ENCODE results near the gene MYO1F. TPM values are rescaled to one million over a fixed set of nuclear protein-coding genes. Genes with fewer than 3 reads are reported as not detected.

MYO1F gene
- total and polyA plus RNA-seq, 12 donors, result 1.7 to 62.5 (median 19.4) TPM

DNA sequence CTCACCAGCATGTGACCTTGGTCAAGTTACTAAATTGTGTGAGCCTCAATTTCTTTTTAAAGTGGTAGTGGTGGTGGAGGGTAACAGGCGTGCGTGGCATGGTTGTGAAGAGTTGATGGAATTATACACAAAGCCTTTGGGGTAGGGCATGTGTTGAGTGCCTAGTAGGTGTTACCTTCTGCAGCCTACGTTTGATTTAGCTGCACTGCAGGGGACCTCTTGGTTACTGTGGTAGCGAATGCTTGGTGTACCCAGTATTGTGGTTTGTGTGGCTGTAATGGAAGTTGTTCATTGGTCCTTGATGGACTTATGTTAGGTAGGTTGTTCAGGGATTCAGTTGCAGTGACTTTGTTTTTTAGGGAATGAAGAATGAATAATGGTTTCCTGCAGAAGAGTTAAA is 99.4 kb downstream of the MYO1F start:
- no peaks in the 10 kb centered on the region for H3K27me3 ChIP-seq
- no peaks in the 10 kb centered on the region for H3K9me3 ChIP-seq (replicated peaks in 1 of 3)
- DNase-seq, result no peak
- H3K4me1 ChIP-seq (replicated peaks in 1 of 2), result peaks cover 9 to 30% of the 10 kb centered on the region in 2 donors
- peaks cover 0 to 76% of the 10 kb centered on the region in 2 donors for H3K36me3 ChIP-seq (replicated peaks in 1 of 2)
- TF ChIP-seq, protein P1, sequence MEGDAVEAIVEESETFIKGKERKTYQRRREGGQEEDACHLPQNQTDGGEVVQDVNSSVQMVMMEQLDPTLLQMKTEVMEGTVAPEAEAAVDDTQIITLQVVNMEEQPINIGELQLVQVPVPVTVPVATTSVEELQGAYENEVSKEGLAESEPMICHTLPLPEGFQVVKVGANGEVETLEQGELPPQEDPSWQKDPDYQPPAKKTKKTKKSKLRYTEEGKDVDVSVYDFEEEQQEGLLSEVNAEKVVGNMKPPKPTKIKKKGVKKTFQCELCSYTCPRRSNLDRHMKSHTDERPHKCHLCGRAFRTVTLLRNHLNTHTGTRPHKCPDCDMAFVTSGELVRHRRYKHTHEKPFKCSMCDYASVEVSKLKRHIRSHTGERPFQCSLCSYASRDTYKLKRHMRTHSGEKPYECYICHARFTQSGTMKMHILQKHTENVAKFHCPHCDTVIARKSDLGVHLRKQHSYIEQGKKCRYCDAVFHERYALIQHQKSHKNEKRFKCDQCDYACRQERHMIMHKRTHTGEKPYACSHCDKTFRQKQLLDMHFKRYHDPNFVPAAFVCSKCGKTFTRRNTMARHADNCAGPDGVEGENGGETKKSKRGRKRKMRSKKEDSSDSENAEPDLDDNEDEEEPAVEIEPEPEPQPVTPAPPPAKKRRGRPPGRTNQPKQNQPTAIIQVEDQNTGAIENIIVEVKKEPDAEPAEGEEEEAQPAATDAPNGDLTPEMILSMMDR (IDR thresholded peaks at IDR 0.05), result no peak
- no peak for TF ChIP-seq POLR2A (IDR thresholded peaks at IDR 0.05)
- WGBS, 4 donors, result 78 to 84% (median 82%) methylated on average over 4 of the region's 4 CpGs
- H3K27ac ChIP-seq, result no peak overlapping the region
- no peak overlapping the region for H3K4me3 ChIP-seq
- intact Hi-C loops (cut with DNase I), result no loop called here

DNA sequence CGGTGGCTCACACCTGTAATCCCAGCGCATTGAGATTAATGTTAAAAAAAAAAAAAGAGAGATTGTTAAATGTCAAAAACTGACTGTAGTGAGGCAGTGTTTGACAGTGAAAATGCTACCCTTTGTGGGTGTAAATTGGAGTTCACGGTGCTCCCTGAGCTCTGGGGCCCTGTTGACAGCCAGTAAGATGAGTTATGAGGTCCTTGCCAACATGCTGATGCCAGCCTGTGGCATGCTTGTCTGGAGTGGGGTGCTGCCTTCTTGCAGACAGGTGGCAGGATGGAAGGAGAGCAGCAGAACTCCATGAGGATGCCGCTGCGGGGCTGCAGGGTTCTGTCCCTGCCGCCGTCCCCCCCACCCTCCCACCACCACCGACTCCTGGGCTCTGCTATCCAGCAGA is 100.7 kb downstream of the MYO1F start:
- H3K27ac ChIP-seq, result no peak overlapping the region
- H3K27me3 ChIP-seq, result no peaks in the 10 kb centered on the region
- intact Hi-C loops (cut with DNase I), result no loop called here
- WGBS, 4 donors, result 64 to 87% (median 79%) methylated on average over 3 to 8 of the region's 8 CpGs
- no peak overlapping the region for H3K4me3 ChIP-seq
- no peaks in the 10 kb centered on the region for H3K9me3 ChIP-seq (replicated peaks in 1 of 3)
- H3K4me1 ChIP-seq (replicated peaks in 1 of 2), result peaks cover 19 to 43% of the 10 kb centered on the region in 2 donors
- no peak for TF ChIP-seq POLR2A (IDR thresholded peaks at IDR 0.05)
- TF ChIP-seq, protein P1 (IDR thresholded peaks at IDR 0.05), result no peak
- peaks cover 0 to 82% of the 10 kb centered on the region in 2 donors for H3K36me3 ChIP-seq (replicated peaks in 1 of 2)
- peak in 1 of 7 donors; percentile 13 for DNase-seq

DNA sequence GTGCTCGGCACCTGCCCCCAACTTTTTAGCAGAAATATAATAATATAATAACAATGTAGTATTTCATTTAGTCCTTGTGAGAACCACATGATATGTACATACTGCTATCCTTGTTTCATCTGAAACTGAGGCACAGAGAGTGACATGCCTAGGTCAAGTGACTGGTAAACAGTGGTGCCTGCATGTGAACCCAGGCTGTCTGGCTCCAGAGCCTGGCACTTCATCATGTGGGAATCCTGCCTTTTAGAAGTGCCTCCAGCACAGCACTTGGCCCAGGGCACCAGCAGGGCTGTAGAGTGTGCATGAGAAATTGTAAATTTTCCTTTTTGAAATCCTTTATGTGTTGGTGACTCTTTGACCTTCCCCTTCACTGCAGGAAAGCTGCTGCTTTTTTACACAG is 102.2 kb downstream of the MYO1F start:
- no peak overlapping the region for H3K4me3 ChIP-seq
- no peak for TF ChIP-seq POLR2A (IDR thresholded peaks at IDR 0.05)
- DNase-seq, result no peak

DNA sequence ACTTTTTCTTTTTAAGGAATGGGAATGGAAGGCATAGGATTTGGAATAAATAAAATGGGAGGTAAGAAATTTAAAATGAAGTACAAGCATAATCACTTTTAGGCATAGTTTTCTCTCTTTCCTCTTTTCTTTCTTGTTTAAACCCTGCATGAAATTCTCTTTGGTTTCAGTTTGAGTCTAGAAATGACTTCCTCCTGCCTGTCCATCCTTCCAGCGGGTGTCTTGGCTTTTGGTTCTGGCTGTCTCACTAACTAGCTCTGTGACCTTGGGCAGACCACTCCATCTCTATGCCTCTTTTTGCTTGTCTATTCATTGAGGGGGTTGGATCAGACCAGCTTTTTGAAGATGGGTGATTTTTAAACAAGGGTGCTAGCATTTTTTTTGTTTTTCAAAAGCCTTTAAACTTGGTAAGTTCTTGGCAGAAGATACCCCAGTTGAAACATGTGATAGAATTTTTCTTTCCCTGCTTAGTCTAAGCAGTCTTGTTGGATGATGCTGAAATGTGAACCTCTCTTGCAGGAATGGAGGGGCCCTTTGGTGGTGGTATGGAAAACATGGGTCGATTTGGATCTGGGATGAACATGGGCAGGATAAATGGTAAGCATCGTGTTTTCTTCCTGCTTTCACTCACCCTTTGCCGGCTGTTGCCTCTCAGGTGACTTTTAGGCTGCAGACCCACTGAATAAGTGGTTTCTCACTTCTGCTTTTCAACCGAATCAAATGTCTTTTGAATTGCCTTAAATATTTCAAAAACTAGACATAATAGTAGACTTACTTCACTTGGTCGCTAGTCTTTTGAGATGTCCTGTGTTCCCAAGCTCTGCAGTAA is 103.4 kb downstream of the MYO1F start:
- no peak overlapping the region for H3K27ac ChIP-seq
- 70 to 78% (median 72%) methylated on average over 6 of the region's 6 CpGs for WGBS, 4 donors
- no peak overlapping the region for H3K4me3 ChIP-seq
- peaks cover 32 to 56% of the 10 kb centered on the region in 2 donors for H3K4me1 ChIP-seq (replicated peaks in 1 of 2)
- H3K27me3 ChIP-seq, result no peaks in the 10 kb centered on the region
- TF ChIP-seq, protein P1 (IDR thresholded peaks at IDR 0.05), result no peak
- TF ChIP-seq POLR2A (IDR thresholded peaks at IDR 0.05), result no peak
- H3K9me3 ChIP-seq (replicated peaks in 1 of 3), result no peaks in the 10 kb centered on the region
- DNase-seq, result no peak
- intact Hi-C loops (cut with DNase I), result no loop called here
- H3K36me3 ChIP-seq (replicated peaks in 1 of 2), result peaks cover 0 to 95% of the 10 kb centered on the region in 2 donors

More for the DNA sequence above, 102.2 kb downstream of the MYO1F start:
- no peaks in the 10 kb centered on the region for H3K9me3 ChIP-seq (replicated peaks in 1 of 3)
- H3K4me1 ChIP-seq (replicated peaks in 1 of 2), result peaks cover 32 to 50% of the 10 kb centered on the region in 2 donors
- 83 to 100% (median 92%) methylated on average over 1 of the region's 1 CpG for WGBS, 4 donors
- no peaks in the 10 kb centered on the region for H3K27me3 ChIP-seq
- peaks cover 0 to 90% of the 10 kb centered on the region in 2 donors for H3K36me3 ChIP-seq (replicated peaks in 1 of 2)
- H3K27ac ChIP-seq, result no peak overlapping the region
- intact Hi-C loops (cut with DNase I), result no loop called here

Other genes with a start within 250 kb of the MYO1F start
- 10 to 100 TPM in 7 of 9 donors, 1 to 10 TPM in 2; 6.8 to 27.7 (median 16.4) TPM for gene KANK3, start 234.2 kb downstream of the MYO1F start, total RNA-seq
- 10 to 100 TPM in 2 of 3 donors, under 1 TPM in 1; 0.38 to 27.8 (median 23.6) TPM for gene KANK3, start 234.2 kb downstream of the MYO1F start, polyA plus RNA-seq
- 100 to 1,000 TPM in 2 of 9 donors, 10 to 100 TPM in 5, 1 to 10 TPM in 1, under 1 TPM in 1; 0.33 to 141 (median 23.3) TPM for gene ANGPTL4, start 213.3 kb downstream of the MYO1F start, total RNA-seq
- gene ANGPTL4, start 213.3 kb downstream of the MYO1F start, polyA plus RNA-seq, result 10 to 100 TPM in 2 of 3 donors, 1 to 10 TPM in 1; 4.9 to 54.0 (median 46.8) TPM
- 100 to 1,000 TPM in 3 of 9 donors, 10 to 100 TPM in 6; 10.7 to 155 (median 79.5) TPM for gene RAB11B, start 187.1 kb downstream of the MYO1F start, total RNA-seq
- 100 to 1,000 TPM in 1 of 3 donors, 10 to 100 TPM in 2; 24.6 to 147 (median 64.9) TPM for gene RAB11B, start 187.1 kb downstream of the MYO1F start, polyA plus RNA-seq
- gene MARCHF2, start 164.1 kb downstream of the MYO1F start, total RNA-seq, result 100 to 1,000 TPM in 3 of 9 donors, 10 to 100 TPM in 6; 18.9 to 200 (median 61.6) TPM
- gene MARCHF2, start 164.1 kb downstream of the MYO1F start, polyA plus RNA-seq, result 10 to 100 TPM; 13.1 to 47.3 (median 44.2) TPM
- 100 to 1,000 TPM in 4 of 9 donors, 10 to 100 TPM in 5; 51.7 to 164 (median 78.0) TPM for gene HNRNPM, start 132.5 kb downstream of the MYO1F start, total RNA-seq
- gene HNRNPM, start 132.5 kb downstream of the MYO1F start, polyA plus RNA-seq, result 100 to 1,000 TPM in 1 of 3 donors, 10 to 100 TPM in 2; 65.0 to 262 (median 76.7) TPM
- 1 to 10 TPM in 6 of 9 donors, under 1 TPM in 3; 0.24 to 3.1 (median 1.9) TPM for gene PRAM1, start 74.8 kb downstream of the MYO1F start, total RNA-seq
- gene PRAM1, start 74.8 kb downstream of the MYO1F start, polyA plus RNA-seq, result 10 to 100 TPM in 1 of 3 donors, 1 to 10 TPM in 1, under 1 TPM in 1; 0.20 to 21.4 (median 4.4) TPM
- 10 to 100 TPM in 8 of 9 donors, 1 to 10 TPM in 1; 2.9 to 64.6 (median 25.0) TPM for gene ZNF414, start 63.3 kb downstream of the MYO1F start, total RNA-seq
- gene ZNF414, start 63.3 kb downstream of the MYO1F start, polyA plus RNA-seq, result 100 to 1,000 TPM in 1 of 3 donors, 10 to 100 TPM in 1, 1 to 10 TPM in 1; 5.2 to 103 (median 49.6) TPM
- 100 to 1,000 TPM in 1 of 9 donors, 10 to 100 TPM in 7, 1 to 10 TPM in 1; 7.6 to 100 (median 25.3) TPM for gene ADAMTS10, start 33.3 kb upstream of the MYO1F start, total RNA-seq
- 100 to 1,000 TPM in 1 of 3 donors, 10 to 100 TPM in 1, 1 to 10 TPM in 1; 2.0 to 190 (median 57.4) TPM for gene ADAMTS10, start 33.3 kb upstream of the MYO1F start, polyA plus RNA-seq
- gene NFILZ, start 53.2 kb upstream of the MYO1F start, total RNA-seq, result not detected
- not detected for gene NFILZ, start 53.2 kb upstream of the MYO1F start, polyA plus RNA-seq
- not detected for gene ACTL9, start 121.4 kb upstream of the MYO1F start, total RNA-seq
- not detected for gene ACTL9, start 121.4 kb upstream of the MYO1F start, polyA plus RNA-seq
- gene OR2Z1, start 144.2 kb upstream of the MYO1F start, total RNA-seq, result not detected
- gene OR2Z1, start 144.2 kb upstream of the MYO1F start, polyA plus RNA-seq, result not detected